Endodermal cell (in vitro differentiated cells): ENCODE results near the gene NUDT8. TPM values are rescaled to one million over a fixed set of nuclear protein-coding genes. Genes with fewer than 3 reads are reported as not detected.
"Not testable (repeated sequence)": the region's sequence is repeated elsewhere in the genome, so short reads cannot be mapped to it uniquely, and the experiment has no call there.

Experiments
- DNase-seq: peaks from one replicate; pipeline ENCODE4 v3.0.0-alpha.2; 2017
- H3K27ac ChIP-seq: 2 replicates; pipeline ENCODE4 v1.5.1; 2013; ENCODE audit warnings: mild to moderate bottlenecking, low read depth, low read length, moderate library complexity
- H3K27me3 ChIP-seq: 2 replicates; pipeline ENCODE4 v1.6.1; 2013; ENCODE audit warnings: mild to moderate bottlenecking, low read length, moderate library complexity; ENCODE audit not compliant: insufficient read depth, control insufficient read depth, poor library complexity, severe bottlenecking
- H3K36me3 ChIP-seq: 2 replicates; pipeline ENCODE4 v1.7.0; 2013; ENCODE audit warnings: mild to moderate bottlenecking, low read length, moderate library complexity; ENCODE audit not compliant: control insufficient read depth, insufficient read depth
- H3K4me1 ChIP-seq: one replicate; pipeline ENCODE4 v1.7.0; 2013; ENCODE audit warnings: low read length; ENCODE audit not compliant: control insufficient read depth, insufficient read depth
- H3K4me3 ChIP-seq: 2 replicates; pipeline ENCODE4 v1.5.1; 2013; ENCODE audit warnings: mild to moderate bottlenecking, low read length, moderate library complexity
- H3K9ac ChIP-seq: 2 replicates; pipeline ENCODE4 v1.6.1; 2013; ENCODE audit warnings: mild to moderate bottlenecking, low read length, moderate library complexity; ENCODE audit not compliant: poor library complexity, severe bottlenecking; ENCODE audit errors: extremely low read depth
- H3K9me3 ChIP-seq: 2 replicates; pipeline ENCODE4 v1.6.1; 2013; ENCODE audit warnings: mild to moderate bottlenecking, low read length, moderate library complexity; ENCODE audit not compliant: control insufficient read depth
- H3K27ac Mint-ChIP-seq: 2 replicates; pipeline ENCODE4 v1.8.0; 2020; ENCODE audit warnings: mixed read lengths
- H3K27me3 Mint-ChIP-seq: 2 replicates; pipeline ENCODE4 v1.8.0; 2021; ENCODE audit warnings: mild to moderate bottlenecking, mixed read lengths; ENCODE audit not compliant: insufficient read depth
- H3K36me3 Mint-ChIP-seq: 2 replicates; pipeline ENCODE4 v1.8.0; 2020; ENCODE audit warnings: low read depth, mixed read lengths
- H3K4me1 Mint-ChIP-seq: 2 replicates; pipeline ENCODE4 v1.8.0; 2020; ENCODE audit warnings: mixed read lengths
- H3K4me3 Mint-ChIP-seq: 2 replicates; pipeline ENCODE4 v1.8.0; 2020; ENCODE audit warnings: mild to moderate bottlenecking, moderate library complexity, mixed read lengths
- H3K9me3 Mint-ChIP-seq: 2 replicates; pipeline ENCODE4 v1.8.0; 2020; ENCODE audit warnings: mild to moderate bottlenecking, mixed read lengths
- WGBS, 2 experiments: methylation state at CpG; one replicate each; pipeline versions ENCODE4 v1.1.5 to v1.1.7; 2013; ENCODE audit warnings: missing lambda C conversion rate in 2 of 2, mixed read lengths in 1 of 2; ENCODE audit not compliant: insufficient coverage in 1 of 2, insufficient read length in 1 of 2; 5-methylcytosine and 5-hydroxymethylcytosine counted together
- total RNA-seq, 2 donors: library from RNA; stranded (reverse); fragmentation: NEBNext Ultra II Directional in 1 of 2; extraction: Animal tissue kit (Norgen Biotek cat#: 25700) in 1 of 2; gene quantifications; 2 replicates in 1 of 2; 3 replicates in 1 of 2; pipeline ENCODE4 v1.2.1, GENCODE V29; 2021
- TF ChIP-seq, protein P1 (sequence below): fragments of 200-600 bp; sonication (generic); conservative IDR thresholded peaks from 2 replicates; pipeline ENCODE4 v1.5.0; 2021; ENCODE audit warnings: antibody characterized with exemption, mild to moderate bottlenecking

The NUDT8 gene
- total RNA-seq, 2 donors from 2014 or later: 9.5 to 13.1 TPM

DNA sequence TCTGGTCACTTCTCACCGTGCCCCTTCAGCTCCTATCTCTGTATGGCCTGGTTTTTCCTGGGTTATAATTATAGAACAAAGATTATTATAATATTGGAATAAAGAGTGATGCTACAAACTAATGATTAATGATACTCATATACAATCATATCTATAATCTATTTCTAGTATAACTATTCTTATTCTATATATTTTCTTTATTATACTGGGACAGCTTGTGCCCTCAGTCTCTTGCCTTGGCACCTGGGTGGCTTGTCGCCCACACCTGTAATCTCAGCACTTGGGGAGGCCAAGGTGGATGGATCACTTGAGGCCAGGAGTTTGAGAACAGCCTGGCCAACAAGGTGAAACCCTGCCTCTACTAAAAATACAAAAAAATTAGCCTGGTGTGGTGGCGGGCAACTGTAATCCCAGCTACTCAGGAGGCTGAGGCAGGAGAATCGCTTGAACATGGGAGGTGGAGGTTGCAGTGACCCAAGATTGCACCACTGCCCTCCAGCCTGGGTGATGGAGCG, 30.0 kb upstream of the NUDT8 start:
- not testable (repeated sequence) for H3K4me1 Mint-ChIP-seq, H3K27ac ChIP-seq, H3K27ac Mint-ChIP-seq, H3K9ac ChIP-seq, H3K27me3 ChIP-seq, H3K4me1 ChIP-seq, H3K36me3 ChIP-seq, H3K4me3 Mint-ChIP-seq, H3K27me3 Mint-ChIP-seq, H3K4me3 ChIP-seq, H3K36me3 Mint-ChIP-seq, DNase-seq
- peaks cover 25% of the 10 kb centered on the region for H3K9me3 ChIP-seq
- WGBS, 2 experiments: 65% methylated on average over 4 of the region's 5 CpGs; no CpG with 5 or more reads in 1 of the 2 experiments
- H3K9me3 Mint-ChIP-seq: peaks cover 39% of the 10 kb centered on the region
- TF ChIP-seq, protein P1, sequence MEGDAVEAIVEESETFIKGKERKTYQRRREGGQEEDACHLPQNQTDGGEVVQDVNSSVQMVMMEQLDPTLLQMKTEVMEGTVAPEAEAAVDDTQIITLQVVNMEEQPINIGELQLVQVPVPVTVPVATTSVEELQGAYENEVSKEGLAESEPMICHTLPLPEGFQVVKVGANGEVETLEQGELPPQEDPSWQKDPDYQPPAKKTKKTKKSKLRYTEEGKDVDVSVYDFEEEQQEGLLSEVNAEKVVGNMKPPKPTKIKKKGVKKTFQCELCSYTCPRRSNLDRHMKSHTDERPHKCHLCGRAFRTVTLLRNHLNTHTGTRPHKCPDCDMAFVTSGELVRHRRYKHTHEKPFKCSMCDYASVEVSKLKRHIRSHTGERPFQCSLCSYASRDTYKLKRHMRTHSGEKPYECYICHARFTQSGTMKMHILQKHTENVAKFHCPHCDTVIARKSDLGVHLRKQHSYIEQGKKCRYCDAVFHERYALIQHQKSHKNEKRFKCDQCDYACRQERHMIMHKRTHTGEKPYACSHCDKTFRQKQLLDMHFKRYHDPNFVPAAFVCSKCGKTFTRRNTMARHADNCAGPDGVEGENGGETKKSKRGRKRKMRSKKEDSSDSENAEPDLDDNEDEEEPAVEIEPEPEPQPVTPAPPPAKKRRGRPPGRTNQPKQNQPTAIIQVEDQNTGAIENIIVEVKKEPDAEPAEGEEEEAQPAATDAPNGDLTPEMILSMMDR: peak; percentile 42

DNA sequence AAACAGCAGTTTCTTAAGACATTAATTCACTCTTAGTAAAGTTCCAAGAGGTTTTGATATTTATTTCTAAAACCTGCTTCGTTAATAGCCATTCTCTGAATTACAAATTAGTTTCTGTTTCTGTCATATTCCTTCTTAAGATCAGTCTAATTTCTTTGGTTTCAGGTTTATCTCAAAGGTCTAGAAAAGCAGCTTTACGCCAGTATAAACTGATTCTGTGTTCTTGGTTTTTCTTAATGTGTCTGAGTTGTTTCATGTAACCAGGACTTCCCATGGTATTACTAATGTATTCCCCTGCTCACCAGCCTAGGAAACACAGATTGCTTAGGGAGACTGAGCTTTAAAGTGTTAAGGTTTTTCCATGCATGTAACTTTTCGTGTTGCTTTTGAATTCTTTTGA, 27.6 kb upstream of the NUDT8 start:
- no peak overlapping the region for H3K4me3 ChIP-seq
- peaks cover 25% of the 10 kb centered on the region for H3K9me3 ChIP-seq
- no peaks in the 10 kb centered on the region for H3K36me3 ChIP-seq
- Mint-ChIP-seq H3K27ac (no peak overlapping the region), H3K27me3 (no peaks in the 10 kb centered on the region), H3K4me3 (no peak overlapping the region), H3K36me3 (peaks cover 3% of the 10 kb centered on the region), H3K9me3 (peaks cover 44% of the 10 kb centered on the region), H3K4me1 (no peaks in the 10 kb centered on the region)
- no peak for DNase-seq
- 58 to 63% methylated on average over 3 of the region's 3 CpGs for WGBS, 2 experiments
- no peaks in the 10 kb centered on the region for H3K4me1 ChIP-seq
- TF ChIP-seq, protein P1: no peak
- H3K9ac ChIP-seq: no peak overlapping the region
- no peaks in the 10 kb centered on the region for H3K27me3 ChIP-seq
- H3K27ac ChIP-seq: no peak overlapping the region

DNA sequence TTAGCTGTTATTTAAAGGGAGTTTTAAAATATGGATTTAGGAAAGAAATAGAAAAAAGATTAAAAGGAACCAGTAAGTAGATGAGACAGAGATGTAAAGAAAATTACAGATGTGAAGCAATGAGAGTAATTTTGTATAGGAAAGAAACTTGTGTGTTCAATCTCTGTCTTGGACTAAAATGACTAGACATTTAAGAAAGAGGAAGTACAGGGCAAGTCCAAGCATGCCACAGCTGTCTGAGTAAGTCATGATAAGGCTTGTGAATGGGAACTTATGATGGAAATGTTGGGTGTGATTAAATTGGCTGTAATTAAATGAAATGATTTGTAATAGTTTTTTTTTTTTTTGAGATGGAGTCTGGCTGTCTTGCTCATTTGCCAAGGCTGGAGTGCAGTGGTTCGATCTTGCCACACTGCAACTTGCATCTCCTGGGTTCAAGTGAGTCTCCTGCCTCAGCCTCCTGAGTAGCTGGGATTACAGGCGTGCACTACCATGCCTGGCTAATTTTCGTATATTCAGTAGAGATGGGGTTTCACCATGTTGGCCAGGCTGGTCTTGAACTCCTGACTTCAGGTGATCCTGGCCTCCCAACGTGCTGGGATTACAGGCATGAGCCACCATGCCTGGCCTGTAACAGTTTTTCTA, 26.7 kb upstream of the NUDT8 start:
- Histone ChIP-seq H3K27me3 (no peaks in the 10 kb centered on the region), H3K9me3 (peaks cover 25% of the 10 kb centered on the region), H3K4me1 (no peaks in the 10 kb centered on the region), H3K9ac (no peak overlapping the region), H3K4me3 (no peak overlapping the region), H3K36me3 (no peaks in the 10 kb centered on the region), H3K27ac (no peak overlapping the region)
- H3K36me3 Mint-ChIP-seq: peaks cover 3% of the 10 kb centered on the region
- peak; percentile 3 for DNase-seq
- H3K9me3 Mint-ChIP-seq: peaks cover 44% of the 10 kb centered on the region
- H3K4me3 Mint-ChIP-seq: no peak overlapping the region
- no peaks in the 10 kb centered on the region for H3K4me1 Mint-ChIP-seq
- WGBS, 2 experiments: 82 to 96% methylated on average over 2 to 4 of the region's 4 CpGs
- TF ChIP-seq, protein P1: no peak
- no peak overlapping the region for H3K27ac Mint-ChIP-seq
- no peaks in the 10 kb centered on the region for H3K27me3 Mint-ChIP-seq
